GM12874 (cell line): ENCODE results near the gene PADI1.

Source experiments
- CTCF ChIP-seq: IDR thresholded peaks from 2 replicates; pipeline ENCODE4 v1.5.1; 2011; ENCODE audit warnings: low read depth, mild to moderate bottlenecking, control low read depth, low read length, moderate library complexity; ENCODE audit not compliant: insufficient read depth

The PADI1 gene

GRCh38 chr1:17295292-17295691 lies 90.4 kb downstream of the PADI1 start:
- no peak for TF ChIP-seq CTCF
